KG1 (cell line): ENCODE measurements around the gene NKX2-2.

Experiments used
- DNase-seq: peaks from one replicate; lab custom pipeline; 2025; lab: John Stamatoyannopoulos, UW

Gene NKX2-2

GRCh38 chr20:21513881-21514540 is at the start of gene NKX2-2:
Gene NKX2-2 (minus strand): TSS chr20:21514064. CDS start chr20:21513669, 395 bp downstream.
- no peak for DNase-seq

- DNase-seq = no peak
Observed at GRCh38 chr20:21562656-21563055, 48.8 kb upstream of the NKX2-2 start.

- no peak for DNase-seq
Observed at GRCh38 chr20:21559305-21559704, 45.4 kb upstream of the NKX2-2 start.

- no peak for DNase-seq
Observed at GRCh38 chr20:21557241-21558020, 43.6 kb upstream of the NKX2-2 start.

GRCh38 chr20:21556398-21556797 is 42.5 kb upstream of the NKX2-2 start:
- DNase-seq = no peak

- no peak for DNase-seq
Observed at GRCh38 chr20:21555470-21556120, 41.7 kb upstream of the NKX2-2 start.

GRCh38 chr20:21554985-21555384 is 41.1 kb upstream of the NKX2-2 start:
- DNase-seq = no peak

- DNase-seq = no peak
Observed at GRCh38 chr20:21554376-21554890, 40.6 kb upstream of the NKX2-2 start.

- DNase-seq = no peak
Observed at GRCh38 chr20:21550587-21550986, 36.7 kb upstream of the NKX2-2 start.

GRCh38 chr20:21548390-21549035 is 34.6 kb upstream of the NKX2-2 start:
- DNase-seq = no peak

- DNase-seq = no peak
Observed at GRCh38 chr20:21546355-21546754, 32.5 kb upstream of the NKX2-2 start.

- DNase-seq = no peak
Observed at GRCh38 chr20:21539512-21539911, 25.6 kb upstream of the NKX2-2 start.

- no peak for DNase-seq
Observed at GRCh38 chr20:21534886-21535285, 21.0 kb upstream of the NKX2-2 start.

- no peak for DNase-seq
Observed at GRCh38 chr20:21534453-21534852, 20.6 kb upstream of the NKX2-2 start.

- no peak for DNase-seq
Observed at GRCh38 chr20:21529863-21530262, 16.0 kb upstream of the NKX2-2 start.

GRCh38 chr20:21528870-21529269 is 15.0 kb upstream of the NKX2-2 start:
- no peak for DNase-seq

- no peak for DNase-seq
Observed at GRCh38 chr20:21527908-21528307, 14.0 kb upstream of the NKX2-2 start.

GRCh38 chr20:21526776-21527175 is 12.9 kb upstream of the NKX2-2 start:
- no peak for DNase-seq

- no peak for DNase-seq
Observed at GRCh38 chr20:21523895-21524294, 10.0 kb upstream of the NKX2-2 start.

GRCh38 chr20:21523281-21523868 is 9.5 kb upstream of the NKX2-2 start:
- DNase-seq = no peak

- no peak for DNase-seq
Observed at GRCh38 chr20:21522481-21523280, 8.8 kb upstream of the NKX2-2 start.
